Natural killer cell treated with Interleukin-12 subunit alpha and Interleukin-12 subunit beta and Interleukin-15 and Interleukin-18, amount 100 ng/mL, for 72 hours (primary cell): ENCODE data around the gene ZIC5. TPM values are rescaled to one million over a fixed set of nuclear protein-coding genes. Genes with fewer than 3 reads are reported as not detected.

Experiments used
- total RNA-seq, 2 donors: library from RNA; stranded (reverse); gene quantifications; one replicate each; pipeline ENCODE4 v1.2.3, GENCODE V29; 2022

ZIC5 gene
- total RNA-seq, 2 donors from 2014 or later = not detected

Other genes starting within 250 kb of the ZIC5 start
- 1 to 10 TPM in 1 of 2 donors, not detected in 1; 3.4 TPM for gene ZIC2, start 10.0 kb upstream of the ZIC5 start, total RNA-seq
- gene PCCA, start 117.3 kb upstream of the ZIC5 start, total RNA-seq = 10 to 100 TPM in 1 of 2 donors, 1 to 10 TPM in 1; 9.1 to 27.1 TPM